ENCODE measurements around the gene TRIB2. TPM values are rescaled to one million over a fixed set of nuclear protein-coding genes. Genes with fewer than 3 reads are reported as not detected.

TRIB2 gene
- total RNA-seq, 4 donors from 2014 or later: 26.1 to 52.5 (median 29.1) TPM

DNA sequence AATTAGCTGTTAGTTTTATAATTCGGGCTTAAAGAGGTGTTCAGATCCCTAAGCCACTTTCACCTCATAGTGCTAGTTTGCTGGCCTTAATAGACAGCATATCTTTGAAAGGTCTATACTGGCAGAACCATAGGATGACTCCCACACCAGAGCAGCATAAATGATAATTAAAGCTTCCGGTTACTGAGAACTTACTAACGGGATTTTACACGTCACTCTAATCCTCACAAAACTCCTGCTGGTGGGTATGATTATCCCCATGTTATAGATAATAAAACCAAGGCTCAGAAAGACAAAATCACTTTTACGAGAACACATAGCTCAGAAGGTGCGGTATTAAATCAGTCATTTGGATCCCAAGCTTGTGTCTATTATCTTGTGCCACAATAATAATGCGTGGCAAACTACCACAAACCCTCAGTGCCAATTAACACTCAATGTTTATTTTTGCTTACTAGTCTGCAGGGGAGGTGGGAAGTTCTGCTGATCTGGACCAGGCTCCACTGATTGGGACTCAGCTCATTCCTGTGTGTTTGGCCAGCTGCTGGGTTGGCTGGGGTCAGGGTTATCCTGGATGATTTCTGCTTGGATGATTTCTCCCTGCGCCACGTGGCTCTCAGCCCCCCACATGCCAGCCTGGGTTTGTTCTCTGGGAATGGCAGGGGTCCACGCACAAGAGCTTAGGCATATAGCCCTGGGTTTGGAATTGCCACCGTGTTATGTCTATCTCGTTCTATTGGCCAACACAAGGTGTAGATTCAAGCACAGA is 62.3 kb downstream of the TRIB2 start:
- 90 to 91% methylated on average over 12 of the region's 12 CpGs for WGBS, 2 donors
- H3K4me3 ChIP-seq (ENCODE audit: low read depth, poor library complexity, severe bottlenecking): no peak overlapping the region
- intact Hi-C loops (cut with DNase I; ENCODE audit: low total_unique reads): no loop called here
- DNase-seq (ENCODE audit: low spot score in 2 of 2): no peak
- TF ChIP-seq, protein P1, sequence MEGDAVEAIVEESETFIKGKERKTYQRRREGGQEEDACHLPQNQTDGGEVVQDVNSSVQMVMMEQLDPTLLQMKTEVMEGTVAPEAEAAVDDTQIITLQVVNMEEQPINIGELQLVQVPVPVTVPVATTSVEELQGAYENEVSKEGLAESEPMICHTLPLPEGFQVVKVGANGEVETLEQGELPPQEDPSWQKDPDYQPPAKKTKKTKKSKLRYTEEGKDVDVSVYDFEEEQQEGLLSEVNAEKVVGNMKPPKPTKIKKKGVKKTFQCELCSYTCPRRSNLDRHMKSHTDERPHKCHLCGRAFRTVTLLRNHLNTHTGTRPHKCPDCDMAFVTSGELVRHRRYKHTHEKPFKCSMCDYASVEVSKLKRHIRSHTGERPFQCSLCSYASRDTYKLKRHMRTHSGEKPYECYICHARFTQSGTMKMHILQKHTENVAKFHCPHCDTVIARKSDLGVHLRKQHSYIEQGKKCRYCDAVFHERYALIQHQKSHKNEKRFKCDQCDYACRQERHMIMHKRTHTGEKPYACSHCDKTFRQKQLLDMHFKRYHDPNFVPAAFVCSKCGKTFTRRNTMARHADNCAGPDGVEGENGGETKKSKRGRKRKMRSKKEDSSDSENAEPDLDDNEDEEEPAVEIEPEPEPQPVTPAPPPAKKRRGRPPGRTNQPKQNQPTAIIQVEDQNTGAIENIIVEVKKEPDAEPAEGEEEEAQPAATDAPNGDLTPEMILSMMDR (IDR thresholded peaks at IDR 0.05): no peak
- TF ChIP-seq POLR2A (IDR thresholded peaks at IDR 0.05): no peak

DNA sequence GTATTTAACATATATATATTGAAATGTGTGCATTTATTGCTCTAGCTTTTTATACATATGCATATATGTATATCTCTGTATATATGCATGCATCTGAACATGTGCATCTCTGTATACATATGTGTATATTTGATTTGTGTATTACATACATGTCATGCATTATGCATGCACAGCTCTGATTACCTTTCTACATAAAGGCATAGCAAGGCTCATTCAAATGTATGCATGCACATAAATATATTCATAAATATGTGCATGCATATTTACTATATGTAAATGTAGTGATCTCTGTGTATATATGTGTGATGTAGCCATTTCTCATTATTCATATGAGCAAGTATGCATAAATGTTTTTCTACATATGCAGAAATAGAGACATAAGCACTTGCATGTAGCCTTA is 64.6 kb downstream of the TRIB2 start:
- H3K4me3 ChIP-seq (ENCODE audit: low read depth, poor library complexity, severe bottlenecking): no peak overlapping the region
- DNase-seq (ENCODE audit: low spot score in 2 of 2): no peak
- intact Hi-C loops (cut with DNase I; ENCODE audit: low total_unique reads): no loop called here
- TF ChIP-seq POLR2A (IDR thresholded peaks at IDR 0.05): no peak

DNA sequence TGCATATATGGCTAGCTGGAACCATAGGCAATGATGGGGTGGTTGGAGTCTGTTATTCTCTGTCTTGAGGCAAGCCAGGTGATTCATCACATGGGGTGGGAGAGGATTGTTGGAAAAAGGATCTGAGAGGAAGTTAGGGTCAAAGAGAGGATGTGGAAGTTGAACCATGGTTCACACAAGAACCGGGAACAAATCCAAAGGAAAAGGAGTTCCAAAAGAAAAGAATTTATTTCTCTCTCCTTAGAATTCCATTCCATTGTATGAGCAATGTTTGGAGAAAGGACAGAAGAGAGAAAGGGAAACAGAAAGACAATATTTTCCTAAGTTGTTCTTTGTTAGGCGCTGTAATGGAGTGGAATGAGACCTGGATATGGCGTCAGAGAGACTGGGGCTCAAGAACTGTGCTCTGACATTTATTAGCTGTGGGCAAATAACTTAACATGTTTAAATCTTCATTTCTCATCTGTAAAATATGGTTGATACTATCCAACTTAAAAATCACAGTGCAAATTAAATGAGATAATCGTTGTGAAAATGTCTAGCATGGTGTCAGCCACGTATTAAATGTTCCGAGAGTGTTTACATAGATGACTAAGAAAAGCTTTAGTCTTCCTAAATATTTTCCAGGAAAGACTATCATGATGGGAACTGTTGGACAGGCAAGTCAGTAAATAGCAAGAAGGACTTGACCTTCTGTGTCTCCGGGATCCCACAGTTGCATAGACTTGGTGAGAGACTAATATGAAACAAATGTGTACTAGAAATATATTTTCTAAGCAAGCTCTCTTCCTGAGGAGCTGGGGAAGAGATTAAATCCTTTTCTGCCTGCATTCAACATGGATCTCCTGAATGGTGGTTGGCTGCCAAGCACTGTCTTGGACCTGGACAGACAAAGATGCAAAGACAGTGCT is 71.4 kb downstream of the TRIB2 start:
- TF ChIP-seq, protein P1 (IDR thresholded peaks at IDR 0.05): no peak
- no peak for TF ChIP-seq POLR2A (IDR thresholded peaks at IDR 0.05)
- no peak for DNase-seq (ENCODE audit: low spot score in 2 of 2)
- no peak overlapping the region for H3K4me3 ChIP-seq (ENCODE audit: low read depth, poor library complexity, severe bottlenecking)
- WGBS, 2 donors: 67 to 72% methylated on average over 7 of the region's 7 CpGs
- intact Hi-C loops (cut with DNase I; ENCODE audit: low total_unique reads): no loop called here

DNA sequence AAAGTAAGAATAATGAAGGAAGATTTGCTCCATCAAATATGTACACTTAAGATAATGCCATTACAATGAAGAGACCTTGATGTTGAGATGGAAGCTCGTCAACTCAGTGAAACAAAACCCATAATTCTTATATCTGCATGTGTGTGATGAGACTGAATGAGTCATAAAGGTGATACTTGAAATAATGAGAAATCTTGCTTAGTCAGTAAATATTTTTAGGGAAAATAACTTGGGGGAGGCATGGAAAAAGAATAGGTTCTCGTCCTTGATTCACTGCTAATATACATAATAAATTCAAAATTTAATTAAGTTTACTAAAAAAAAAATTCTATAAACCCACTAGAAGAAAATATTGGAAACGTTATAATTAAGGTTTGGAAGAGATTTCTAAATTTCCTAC is 75.2 kb downstream of the TRIB2 start:
- no peak for DNase-seq (ENCODE audit: low spot score in 2 of 2)

More for the DNA sequence above, 75.2 kb downstream of the TRIB2 start:
- H3K4me3 ChIP-seq (ENCODE audit: low read depth, poor library complexity, severe bottlenecking): no peak overlapping the region
- intact Hi-C loops (cut with DNase I; ENCODE audit: low total_unique reads): no loop called here
- TF ChIP-seq, protein P1 (IDR thresholded peaks at IDR 0.05): no peak
- TF ChIP-seq POLR2A (IDR thresholded peaks at IDR 0.05): no peak
- WGBS, 2 donors: 89 to 92% methylated on average over 3 of the region's 3 CpGs

Small RNAs within 50 kb of the gene (microRNA-seq; reads per million reads assigned to microRNA genes)
- 0 reads per million in 2 donors for gene MIR3125 (ENCODE audit: borderline number of aligned reads in 1 of 2, borderline replicate concordance in 2 of 2)

Measured in lower leg skin (tissue), 4 donors.